Measurements from ENCODE around the gene USP10. TPM values are rescaled to one million over a fixed set of nuclear protein-coding genes. Genes with fewer than 3 reads are reported as not detected.

USP10 gene
- total and polyA plus RNA-seq, 2 donors (not counting 3 experiments of a cell fraction or from before 2014, with no cell fraction given), result 84.0 to 115 TPM

DNA sequence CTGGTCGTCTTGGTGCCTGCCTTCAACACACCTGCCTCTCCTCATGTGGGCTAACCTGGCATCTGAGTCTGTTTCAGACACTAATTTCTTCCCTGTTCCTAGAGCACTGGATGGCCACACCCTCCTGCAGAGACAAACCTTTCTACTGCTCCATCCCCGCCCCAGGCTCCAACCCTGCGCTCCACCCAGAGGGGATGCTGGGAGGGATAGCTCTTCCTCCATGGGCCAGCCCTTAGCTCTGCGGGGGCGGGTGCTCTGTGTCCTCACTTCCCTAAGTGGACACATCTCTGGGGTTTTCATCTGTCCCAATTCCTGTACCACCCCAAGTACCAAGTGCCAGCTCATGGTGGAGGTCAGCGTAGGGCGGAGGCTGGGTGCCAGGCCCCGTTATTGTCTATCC is 109.0 kb downstream of the USP10 start:
- no peak overlapping the region for H3K9ac ChIP-seq (replicated peaks; ENCODE audit: extremely low read depth, insufficient read depth, low read length)
- H2AFZ ChIP-seq (ENCODE audit: low read depth, low read length), result no peak overlapping the region
- H3K9me3 ChIP-seq (replicated peaks; ENCODE audit: control insufficient read depth, insufficient read depth, low read length), result no peaks in the 10 kb centered on the region
- BruUV-seq (replicated peaks), result no TSS peak
- no peak for FAIRE-seq
- TF ChIP-seq EZH2 (IDR thresholded peaks at IDR 0.05; ENCODE audit: borderline replicate concordance, low read depth, low read length, severe bottlenecking), result no peak
- TF ChIP-seq JUN (IDR thresholded peaks at IDR 0.05; ENCODE audit: borderline replicate concordance, insufficient read depth, insufficient read length, low read depth), result no peak
- no peak for TF ChIP-seq FOS (IDR thresholded peaks at IDR 0.05; ENCODE audit: borderline replicate concordance, insufficient read depth, low read length)
- TF ChIP-seq POLR2A (IDR thresholded peaks at IDR 0.05; ENCODE audit: low read depth, low read length), result no peak
- TF ChIP-seq MYC (IDR thresholded peaks at IDR 0.05; ENCODE audit: low read depth, low read length), result no peak
- TF ChIP-seq, protein P1, sequence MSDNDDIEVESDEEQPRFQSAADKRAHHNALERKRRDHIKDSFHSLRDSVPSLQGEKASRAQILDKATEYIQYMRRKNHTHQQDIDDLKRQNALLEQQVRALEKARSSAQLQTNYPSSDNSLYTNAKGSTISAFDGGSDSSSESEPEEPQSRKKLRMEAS (IDR thresholded peaks at IDR 0.05; ENCODE audit: insufficient read depth, insufficient read length), result no peak
- TF ChIP-seq, protein P2, sequence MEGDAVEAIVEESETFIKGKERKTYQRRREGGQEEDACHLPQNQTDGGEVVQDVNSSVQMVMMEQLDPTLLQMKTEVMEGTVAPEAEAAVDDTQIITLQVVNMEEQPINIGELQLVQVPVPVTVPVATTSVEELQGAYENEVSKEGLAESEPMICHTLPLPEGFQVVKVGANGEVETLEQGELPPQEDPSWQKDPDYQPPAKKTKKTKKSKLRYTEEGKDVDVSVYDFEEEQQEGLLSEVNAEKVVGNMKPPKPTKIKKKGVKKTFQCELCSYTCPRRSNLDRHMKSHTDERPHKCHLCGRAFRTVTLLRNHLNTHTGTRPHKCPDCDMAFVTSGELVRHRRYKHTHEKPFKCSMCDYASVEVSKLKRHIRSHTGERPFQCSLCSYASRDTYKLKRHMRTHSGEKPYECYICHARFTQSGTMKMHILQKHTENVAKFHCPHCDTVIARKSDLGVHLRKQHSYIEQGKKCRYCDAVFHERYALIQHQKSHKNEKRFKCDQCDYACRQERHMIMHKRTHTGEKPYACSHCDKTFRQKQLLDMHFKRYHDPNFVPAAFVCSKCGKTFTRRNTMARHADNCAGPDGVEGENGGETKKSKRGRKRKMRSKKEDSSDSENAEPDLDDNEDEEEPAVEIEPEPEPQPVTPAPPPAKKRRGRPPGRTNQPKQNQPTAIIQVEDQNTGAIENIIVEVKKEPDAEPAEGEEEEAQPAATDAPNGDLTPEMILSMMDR (IDR thresholded peaks at IDR 0.05; ENCODE audit: extremely low read depth in 1 of 2, insufficient read depth in 1 of 2, low read depth in 1 of 2, low read length in 2 of 2), result no peak
- no peak for TF ChIP-seq GATA2 (IDR thresholded peaks at IDR 0.05; ENCODE audit: insufficient read depth, insufficient read length, low read depth, low read length)
- no peak for TF ChIP-seq POLR2AphosphoS5 (IDR thresholded peaks at IDR 0.05; ENCODE audit: insufficient read depth, low read depth, low read length)
- peaks cover 19% of the 10 kb centered on the region for H3K4me1 ChIP-seq (ENCODE audit: control insufficient read depth, extremely low read depth, insufficient read depth, low read length)
- no peaks in the 10 kb centered on the region for H4K20me1 ChIP-seq (replicated peaks; ENCODE audit: control insufficient read depth, extremely low read depth, insufficient read depth, low read length)
- H3K79me2 ChIP-seq (ENCODE audit: control insufficient read depth, insufficient read depth, low read length), result no peaks in the 10 kb centered on the region
- H3K36me3 ChIP-seq (ENCODE audit: control insufficient read depth in 2 of 2, extremely low read depth in 1 of 2, insufficient read depth in 2 of 2, low read length in 2 of 2), result no peaks in the 10 kb centered on the region
- intact Hi-C loops (cut with micrococcal nuclease), result no loop called here
- ChIA-PET POLR2A (no interaction called here), CTCF (interaction anchor here (0.8 to 1.1 kb wide), 2 partner anchors 17 to 55 kb away, joined by 3 read pairs; no protein-coding TSS in a partner anchor)
- no peak overlapping the region for H3K4me2 ChIP-seq (ENCODE audit: insufficient read depth, low read length)
- DNase-seq (ENCODE audit: low read depth, low spot score), result no peak
- dilution Hi-C loops (cut with MboI; ENCODE audit: extremely low pct_ligation_motif_present, low sequenced_read_pairs), result no loop called here
- no peak overlapping the region for H3K27ac ChIP-seq (ENCODE audit: insufficient read depth, low read depth, low read length)
- H3K9me1 ChIP-seq (replicated peaks; ENCODE audit: control insufficient read depth, extremely low read depth, insufficient read depth, low read length), result no peaks in the 10 kb centered on the region
- no peak overlapping the region for H3K4me3 ChIP-seq (replicated peaks in 1 of 3; ENCODE audit: insufficient read depth in 1 of 3, low read depth in 1 of 3, low read length in 3 of 3)
- peaks cover 2 to 15% of the 10 kb centered on the region in 2 experiments for H3K27me3 ChIP-seq (ENCODE audit: control insufficient read depth in 2 of 2, insufficient read depth in 2 of 2, low read length in 2 of 2)

Data from endothelial cell of umbilical vein (primary cell).